Naive thymus-derived CD4-positive, alpha-beta T cell (primary cell): Measurements from ENCODE around the gene WDR59. TPM values are rescaled to one million over a fixed set of nuclear protein-coding genes. Genes with fewer than 3 reads are reported as not detected.

Experiments used
- ATAC-seq: fragments of 150-1000 bp; cut with Tn5 transposase; 2 replicates; pipeline ENCODE4 v1.10.0; 2021; ENCODE audit warnings: mild to moderate bottlenecking, moderate library complexity
- CTCF ChIA-PET: fragments of 350-600 bp; sonication (Branson Sonifier 250); formaldehyde crosslinking; loops from one replicate; lab custom pipeline; 2021; ENCODE audit warnings: antibody characterized with exemption; lab: Charles Lee
- POLR2A ChIA-PET: fragments of 350-600 bp; sonication (Branson Sonifier 250); formaldehyde crosslinking; loops from one replicate; lab custom pipeline; 2021; ENCODE audit warnings: antibody characterized with exemption, inconsistent platforms; lab: Charles Lee
- DNase-seq, 9 donors: peaks; one replicate each; pipeline versions ENCODE4 v3.0.0 to v3.0.0-alpha.2; 2020 to 2022; ENCODE audit warnings: mixed read lengths in 1 of 9
- H3K27ac ChIP-seq: one replicate; pipeline ENCODE4 v1.7.0; 2013; ENCODE audit warnings: mild to moderate bottlenecking, low read depth, low read length, moderate library complexity
- H3K27me3 ChIP-seq, 2 donors: one replicate each; pipeline ENCODE4 v1.7.0; 2013; ENCODE audit warnings: low read length in 2 of 2, mild to moderate bottlenecking in 2 of 2, moderate library complexity in 2 of 2; ENCODE audit not compliant: control insufficient read depth in 2 of 2, insufficient read depth in 2 of 2
- H3K36me3 ChIP-seq, 3 experiments: 1 replicate in 2 of 3; 2 replicates in 1 of 3; pipeline ENCODE4 v1.7.0; 2013; ENCODE audit warnings: low read length in 3 of 3, mild to moderate bottlenecking in 3 of 3, moderate library complexity in 1 of 3; ENCODE audit not compliant: insufficient read depth in 3 of 3, control insufficient read depth in 2 of 3
- H3K4me1 ChIP-seq, 2 donors: one replicate each; pipeline ENCODE4 v1.7.0; 2013; ENCODE audit warnings: low read length in 2 of 2, mild to moderate bottlenecking in 2 of 2, moderate library complexity in 1 of 2; ENCODE audit not compliant: control insufficient read depth in 2 of 2, insufficient read depth in 2 of 2
- H3K4me3 ChIP-seq: 2 replicates; pipeline ENCODE4 v1.7.0; 2013; ENCODE audit warnings: mild to moderate bottlenecking, low read length
- H3K9me3 ChIP-seq, 3 experiments: 1 replicate in 2 of 3; 2 replicates in 1 of 3; pipeline ENCODE4 v1.7.0; 2013; ENCODE audit warnings: low read length in 3 of 3; ENCODE audit not compliant: control insufficient read depth in 2 of 3
- H3K27ac Mint-ChIP-seq, 9 donors: one replicate each; pipeline ENCODE4 v1.8.0; 2020 to 2022; ENCODE audit warnings: mixed read lengths in 9 of 9, mild to moderate bottlenecking in 8 of 9, moderate library complexity in 5 of 9, inconsistent platforms in 2 of 9
- H3K27me3 Mint-ChIP-seq, 5 donors: one replicate each; pipeline ENCODE4 v1.8.0; 2021 to 2022; ENCODE audit warnings: mixed read lengths in 5 of 5, mild to moderate bottlenecking in 1 of 5
- H3K36me3 Mint-ChIP-seq, 5 donors: one replicate each; pipeline ENCODE4 v1.8.0; 2020 to 2022; ENCODE audit warnings: mixed read lengths in 5 of 5, mild to moderate bottlenecking in 3 of 5, inconsistent platforms in 1 of 5
- H3K4me1 Mint-ChIP-seq, 7 donors: one replicate each; pipeline ENCODE4 v1.8.0; 2020 to 2022; ENCODE audit warnings: mixed read lengths in 7 of 7, mild to moderate bottlenecking in 3 of 7, inconsistent platforms in 1 of 7
- H3K4me3 Mint-ChIP-seq, 10 donors: one replicate each; pipeline ENCODE4 v1.8.0; 2020 to 2022; ENCODE audit warnings: mild to moderate bottlenecking in 10 of 10, mixed read lengths in 10 of 10, moderate library complexity in 6 of 10, inconsistent platforms in 2 of 10
- H3K9me3 Mint-ChIP-seq, 11 donors: one replicate each; pipeline ENCODE4 v1.8.0; 2020 to 2022; ENCODE audit warnings: mixed read lengths in 11 of 11, mild to moderate bottlenecking in 4 of 11, inconsistent platforms in 1 of 11, moderate library complexity in 1 of 11
- intact Hi-C, 2 donors: fragments of 100-400 bp; cut with micrococcal nuclease; formaldehyde crosslinking; loops; one replicate each; pipeline ENCODE4 v1.15.1; 2023
- polyA plus RNA-seq, 2 donors: library from polyadenylated mRNA; unstranded; fragments of 300-500 nt; fragmentation: Illumina TruSeq; gene quantifications; one replicate each; pipeline ENCODE4 v1.2.3, GENCODE V29; 2021
- total RNA-seq, 6 experiments: library from RNA in 5 of 6; stranded (reverse) in 5 of 6; gene quantifications; 1 replicate in 5 of 6; 2 replicates in 1 of 6; pipeline ENCODE4 v1.2.3 and lab custom pipeline; 2021 to 2026

Gene WDR59
- total RNA-seq: 100 to 1,000 TPM in 2 of 5 experiments, 10 to 100 TPM in 3; 82.7 to 130 (median 84.7) TPM
- polyA plus RNA-seq: 10 to 100 TPM; 11.6 to 13.2 TPM
- total RNA-seq (lab: John Stamatoyannopoulos, UW): 69.6 reads per million, percentile 78 among the genes with 10 or more reads in this experiment

DNA sequence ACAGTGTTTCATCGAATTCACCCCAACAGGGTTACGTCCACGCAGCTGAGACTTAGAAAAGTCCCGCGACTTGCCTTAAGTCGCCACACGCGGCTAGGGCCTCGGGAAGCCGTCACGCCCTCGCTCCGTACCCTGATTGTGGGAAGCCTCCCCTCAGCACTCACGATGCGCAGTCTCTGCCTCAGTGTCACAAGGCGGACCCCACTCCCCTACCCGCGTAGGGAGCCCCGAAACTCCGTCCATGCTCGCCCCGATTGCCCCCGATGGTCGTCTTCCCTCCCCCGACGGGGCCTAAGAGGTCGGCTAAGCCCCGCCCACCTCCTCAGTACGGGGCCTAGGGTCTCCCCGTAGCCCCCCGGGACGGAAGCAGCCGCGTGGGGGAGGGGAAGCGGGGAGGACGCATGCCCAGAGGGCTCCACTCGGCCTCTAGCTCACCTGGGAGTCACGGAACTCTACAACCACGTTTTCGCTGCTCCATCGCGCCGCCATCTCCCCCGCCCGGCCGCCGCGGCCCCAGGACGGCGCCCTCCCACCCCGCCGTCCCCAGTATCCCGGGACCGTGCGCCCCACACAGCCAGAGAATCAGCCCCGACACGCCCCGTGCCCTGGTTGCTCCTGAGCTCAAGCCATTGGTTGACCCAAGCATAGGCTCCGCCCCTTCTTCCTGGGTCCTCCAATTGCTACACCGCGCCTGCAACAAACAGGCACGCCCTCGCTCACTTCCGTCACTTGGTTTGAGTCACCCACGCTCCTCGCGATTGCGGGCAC, at the start of gene WDR59:
WDR59 (minus strand) TSS at position 595 of the 768 bp plus-strand sequence; CDS start at position 489, 106 bp downstream.
- H3K4me1 ChIP-seq: peaks cover 5 to 6% of the 10 kb centered on the region in 2 donors
- no peaks in the 10 kb centered on the region for H3K9me3 ChIP-seq
- H3K27ac ChIP-seq: peak within 1 kb of the TSS; percentile 86
- H3K36me3 ChIP-seq: peaks cover 0 to 5% (median 0%) of the 10 kb centered on the region in 3 experiments
- H3K36me3 Mint-ChIP-seq: peaks cover 0 to 2% (median 0%) of the 10 kb centered on the region in 5 donors
- H3K27me3 ChIP-seq: no peaks in the 10 kb centered on the region
- peak within 1 kb of the TSS; percentile 98 for H3K4me3 ChIP-seq
- ChIA-PET POLR2A (interaction anchor here (0.7 to 1.6 kb wide), 9 partner anchors 14 to 663 kb away, joined by 3 to 8 read pairs (median 4); partner anchors contain the start of genes CFDP1, KARS1, RFWD3 and TERF2IP), CTCF (interaction anchor here (0.5 to 1.2 kb wide), 5 partner anchors 11 to 675 kb away, joined by 3 to 6 read pairs (median 4); partner anchors contain the start of gene ZNRF1)
- peak within 1 kb of the TSS; percentile 90 to 98 (median 95) for H3K4me3 Mint-ChIP-seq
- intact Hi-C loops: loop anchor here (1.0 to 10.0 kb wide), 18 partner anchors 14 to 688 kb away; partner anchors contain the start of genes ADAT1 (in 2 of the 2), CFDP1 (in 2 of the 2), GABARAPL2 (in 2 of the 2) and GLG1 (in 2 of the 2)
- H3K4me1 Mint-ChIP-seq: peaks cover 0 to 27% (median 23%) of the 10 kb centered on the region in 7 donors
- ATAC-seq: peak; percentile 100
- peak; percentile 87 to 99 (median 98) for DNase-seq
- no peaks in the 10 kb centered on the region for H3K9me3 Mint-ChIP-seq
- peak within 1 kb of the TSS; percentile 72 to 96 (median 92) for H3K27ac Mint-ChIP-seq
- H3K27me3 Mint-ChIP-seq: no peaks in the 10 kb centered on the region

DNA sequence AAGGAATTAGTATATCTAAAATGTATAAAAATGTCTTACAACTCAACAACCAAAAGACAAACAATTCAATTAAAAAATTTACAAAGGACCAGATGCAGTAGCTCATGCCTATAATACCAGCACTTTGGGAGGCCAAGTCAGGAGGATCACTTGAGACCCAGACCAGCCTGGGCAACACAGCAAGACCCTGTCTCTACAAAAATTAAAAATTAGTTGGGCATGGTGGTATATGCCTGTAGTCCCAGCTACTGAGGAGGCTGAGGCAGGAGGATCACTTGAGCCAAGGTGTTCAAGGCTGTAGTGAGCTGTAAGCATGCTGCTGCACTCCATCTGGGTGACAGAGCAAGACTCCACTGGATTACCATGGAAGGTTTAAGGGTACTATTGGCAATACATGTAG, 47.7 kb upstream of the WDR59 start:
- Histone ChIP-seq H3K9me3 (no peaks in the 10 kb centered on the region), H3K27me3 (no peaks in the 10 kb centered on the region), H3K4me1 (no peaks in the 10 kb centered on the region), H3K27ac (no peak overlapping the region), H3K36me3 (no peaks in the 10 kb centered on the region), H3K4me3 (no peak overlapping the region)
- CTCF ChIA-PET: no interaction called here
- H3K4me3 Mint-ChIP-seq: no peak overlapping the region
- ATAC-seq (no peak), DNase-seq (no peak)
- no peak overlapping the region for H3K27ac Mint-ChIP-seq
- POLR2A ChIA-PET: no interaction called here
- H3K36me3 Mint-ChIP-seq: peaks cover 0 to 30% (median 3%) of the 10 kb centered on the region in 5 donors
- H3K4me1 Mint-ChIP-seq: peaks cover 0 to 10% (median 4%) of the 10 kb centered on the region in 7 donors
- intact Hi-C loops: no loop called here
- H3K9me3 Mint-ChIP-seq: peaks cover 0 to 8% (median 0%) of the 10 kb centered on the region in 11 donors
- H3K27me3 Mint-ChIP-seq: no peaks in the 10 kb centered on the region

GRCh38 chr16:75029854-75030253, 44.9 kb upstream of the WDR59 start:
- ChIA-PET POLR2A (no interaction called here), CTCF (no interaction called here)
- H3K36me3 ChIP-seq: no peaks in the 10 kb centered on the region
- H3K4me3 ChIP-seq: no peak overlapping the region
- Mint-ChIP-seq H3K4me1 (peaks cover 0 to 14% (median 5%) of the 10 kb centered on the region in 7 donors), H3K27me3 (no peaks in the 10 kb centered on the region), H3K4me3 (no peak overlapping the region), H3K27ac (no peak overlapping the region), H3K36me3 (peaks cover 0 to 8% (median 0%) of the 10 kb centered on the region in 5 donors), H3K9me3 (peaks cover 0 to 1% (median 0%) of the 10 kb centered on the region in 11 donors)
- H3K9me3 ChIP-seq: no peaks in the 10 kb centered on the region
- DNase-seq (no peak), ATAC-seq (no peak)
- no peaks in the 10 kb centered on the region for H3K27me3 ChIP-seq
- intact Hi-C loops: no loop called here
- H3K4me1 ChIP-seq: no peaks in the 10 kb centered on the region
- no peak overlapping the region for H3K27ac ChIP-seq

DNA sequence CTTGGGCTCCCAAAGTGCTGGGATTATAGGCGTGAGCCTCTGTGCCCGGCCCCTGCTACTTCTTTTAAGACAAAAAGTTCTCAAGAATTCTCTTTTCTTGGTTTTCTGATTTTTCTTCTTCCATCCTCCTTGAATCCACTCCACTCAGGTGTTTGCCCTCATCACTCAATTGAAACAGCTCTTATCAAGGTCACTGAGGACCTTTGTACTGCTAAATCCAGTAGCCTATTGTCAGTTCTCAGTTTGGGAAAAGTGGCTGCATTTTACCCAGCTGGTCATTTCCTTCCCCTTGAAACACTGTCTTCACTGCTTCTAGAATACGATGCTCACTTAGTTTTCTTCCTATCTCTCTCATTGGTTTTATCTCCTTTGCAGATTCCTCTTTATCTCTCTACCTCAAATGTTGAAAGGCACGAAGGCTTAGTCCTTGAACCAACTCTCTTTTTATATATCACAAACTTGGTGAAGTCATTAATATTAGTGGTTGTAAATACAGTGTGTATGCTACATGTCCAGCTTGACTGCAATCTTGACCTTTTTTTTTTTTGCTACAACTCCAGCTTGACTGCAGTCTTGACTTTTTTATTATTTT, 43.7 kb upstream of the WDR59 start:
- DNase-seq: no peak
- Histone ChIP-seq H3K27ac (no peak overlapping the region), H3K4me1 (peaks cover 0 to 8% of the 10 kb centered on the region in 2 donors), H3K9me3 (no peaks in the 10 kb centered on the region), H3K4me3 (no peak overlapping the region), H3K36me3 (no peaks in the 10 kb centered on the region), H3K27me3 (no peaks in the 10 kb centered on the region)
- no peak for ATAC-seq
- H3K9me3 Mint-ChIP-seq: peaks cover 0 to 1% (median 0%) of the 10 kb centered on the region in 11 donors
- POLR2A ChIA-PET: no interaction called here
- peaks cover 0 to 4% (median 0%) of the 10 kb centered on the region in 5 donors for H3K36me3 Mint-ChIP-seq
- peaks cover 4 to 21% (median 14%) of the 10 kb centered on the region in 7 donors for H3K4me1 Mint-ChIP-seq
- no peak overlapping the region for H3K4me3 Mint-ChIP-seq
- CTCF ChIA-PET: no interaction called here
- intact Hi-C loops: no loop called here
- no peak overlapping the region for H3K27ac Mint-ChIP-seq
- no peaks in the 10 kb centered on the region for H3K27me3 Mint-ChIP-seq

DNA sequence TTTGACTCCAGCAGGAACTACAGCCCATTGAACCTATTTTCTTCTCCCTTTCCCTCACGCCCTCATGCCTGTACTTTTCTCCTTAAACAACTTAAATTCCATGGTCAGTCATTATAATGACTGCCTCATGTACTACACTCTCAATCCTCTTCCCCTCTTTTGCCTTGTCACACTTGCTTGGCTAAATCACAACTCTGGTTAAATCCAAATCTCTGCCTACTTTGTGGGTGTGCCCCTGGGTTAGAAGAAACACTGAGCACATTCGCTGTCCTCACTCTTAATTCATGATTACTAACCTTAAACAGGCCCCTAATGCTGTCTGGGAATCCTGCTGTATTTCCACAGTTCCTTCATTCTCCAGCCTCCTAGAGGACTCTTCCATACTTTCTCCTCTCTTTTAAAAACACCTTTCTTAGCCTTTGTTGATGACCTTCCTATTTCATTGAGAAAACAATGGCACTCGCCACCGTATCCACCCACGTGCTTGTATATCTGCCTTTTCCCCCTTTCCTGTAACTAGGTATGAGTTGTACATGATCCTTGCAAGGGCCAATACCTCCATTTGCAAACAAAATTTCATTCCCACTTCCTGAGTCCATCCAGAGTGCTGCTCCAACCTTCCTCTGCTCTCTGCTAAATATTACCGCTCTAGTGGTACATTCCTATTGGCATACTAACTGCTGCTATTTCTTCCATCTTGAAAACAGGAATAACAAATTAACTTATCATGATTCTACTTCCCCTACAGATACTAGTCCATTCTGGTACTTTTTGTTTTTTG, 42.8 kb upstream of the WDR59 start:
- Mint-ChIP-seq H3K4me3 (no peak overlapping the region), H3K9me3 (peaks cover 0 to 3% (median under 1%) of the 10 kb centered on the region in 11 donors), H3K36me3 (peaks cover 0 to 10% (median 2%) of the 10 kb centered on the region in 5 donors), H3K27ac (no peak overlapping the region), H3K4me1 (peaks cover 4 to 26% (median 16%) of the 10 kb centered on the region in 7 donors), H3K27me3 (no peaks in the 10 kb centered on the region)
- ChIA-PET POLR2A (no interaction called here), CTCF (no interaction called here)
- DNase-seq: no peak
- Histone ChIP-seq H3K4me3 (no peak overlapping the region), H3K36me3 (no peaks in the 10 kb centered on the region), H3K9me3 (no peaks in the 10 kb centered on the region), H3K27me3 (no peaks in the 10 kb centered on the region), H3K4me1 (peaks cover 0 to 8% of the 10 kb centered on the region in 2 donors), H3K27ac (no peak overlapping the region)
- intact Hi-C loops: no loop called here
- ATAC-seq: no peak

DNA sequence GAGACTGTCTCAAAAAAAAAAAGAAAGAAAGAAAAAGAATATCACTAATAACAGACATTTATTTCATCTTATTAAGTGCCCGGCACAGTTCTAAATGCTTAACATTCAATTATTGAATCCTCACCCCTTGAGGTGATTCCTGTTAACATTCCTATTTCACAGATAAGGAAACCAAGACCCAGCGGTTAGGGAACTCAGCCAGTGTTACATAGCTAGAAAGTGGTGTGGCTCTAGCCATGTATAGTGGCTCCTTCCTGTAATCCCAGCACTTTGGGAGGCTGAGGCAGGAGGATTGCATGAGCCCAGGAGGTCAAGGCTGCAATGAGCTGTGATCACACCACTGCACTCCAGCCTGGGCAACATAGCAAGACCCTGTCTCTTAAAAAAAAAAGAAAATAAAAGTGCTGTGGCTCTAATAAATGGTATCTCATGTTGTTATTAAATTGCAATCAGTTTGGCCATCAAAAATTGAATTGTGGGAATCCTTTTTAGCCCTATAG, 42.0 kb upstream of the WDR59 start:
- Histone ChIP-seq H3K9me3 (no peaks in the 10 kb centered on the region), H3K36me3 (no peaks in the 10 kb centered on the region), H3K4me3 (no peak overlapping the region), H3K27me3 (no peaks in the 10 kb centered on the region), H3K27ac (no peak overlapping the region), H3K4me1 (peaks cover 0 to 8% of the 10 kb centered on the region in 2 donors)
- no peak for ATAC-seq
- peaks cover 6 to 25% (median 18%) of the 10 kb centered on the region in 7 donors for H3K4me1 Mint-ChIP-seq
- ChIA-PET CTCF (no interaction called here), POLR2A (no interaction called here)
- DNase-seq: no peak
- peaks cover 0 to 6% (median 2%) of the 10 kb centered on the region in 11 donors for H3K9me3 Mint-ChIP-seq
- H3K36me3 Mint-ChIP-seq: peaks cover under 1 to 12% (median 4%) of the 10 kb centered on the region in 5 donors
- no peak overlapping the region for H3K27ac Mint-ChIP-seq
- no peak overlapping the region for H3K4me3 Mint-ChIP-seq
- H3K27me3 Mint-ChIP-seq: no peaks in the 10 kb centered on the region
- intact Hi-C loops: no loop called here
